GM19238 (cell line): ENCODE data around the gene EML5.

Source experiments
- DNase-seq: peaks from one replicate; pipeline ENCODE4 v3.0.0; 2011; ENCODE audit warnings: low spot score; ENCODE audit not compliant: insufficient read length

Gene EML5

GRCh38 chr14:88727057-88727456, 65.7 kb downstream of the EML5 start:
- DNase-seq = no peak

- DNase-seq = no peak
These were observed 82.0 kb downstream of the EML5 start for GRCh38 chr14:88710709-88711108.

GRCh38 chr14:88707088-88707487, 85.7 kb downstream of the EML5 start:
- no peak for DNase-seq

DNA sequence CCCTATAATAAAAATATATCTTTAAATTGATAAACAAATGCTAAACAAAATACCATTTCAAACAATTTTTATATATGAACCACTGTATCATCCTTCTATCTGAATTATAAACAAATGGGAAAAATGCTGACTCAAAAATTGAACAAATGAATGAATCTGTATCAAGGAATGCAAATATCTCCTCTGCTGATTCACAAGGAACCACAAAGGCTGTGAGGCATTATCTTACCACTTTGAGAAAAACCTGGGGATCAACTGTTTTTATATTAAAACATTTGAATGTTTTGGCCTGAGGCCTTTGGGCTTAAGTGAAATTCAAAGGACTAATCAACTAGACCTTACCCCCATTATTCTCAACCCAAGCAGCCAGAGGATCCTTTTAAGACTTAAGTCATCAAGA, 86.3 kb downstream of the EML5 start:
- DNase-seq = no peak

DNA sequence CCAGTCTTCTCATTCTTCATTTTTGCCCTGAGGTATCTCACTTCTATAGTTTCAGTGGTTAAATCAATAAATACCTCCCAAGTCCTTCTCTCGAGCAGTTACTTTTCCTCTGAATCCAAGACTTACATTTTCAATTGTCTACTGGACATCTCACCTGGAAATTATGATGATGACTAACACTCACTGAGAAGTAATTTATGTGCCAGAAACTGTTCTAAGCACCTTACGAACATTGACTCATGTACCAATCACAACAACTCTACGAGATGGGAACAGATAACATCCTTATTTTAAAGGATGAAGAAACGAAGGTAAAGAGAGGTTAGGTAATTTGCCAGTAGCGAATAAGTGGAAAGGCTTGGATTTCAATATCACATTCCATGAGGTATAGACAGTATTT, 94.1 kb downstream of the EML5 start:
- no peak for DNase-seq

- no peak for DNase-seq
These were observed 96.9 kb downstream of the EML5 start for GRCh38 chr14:88695870-88696269.

DNA sequence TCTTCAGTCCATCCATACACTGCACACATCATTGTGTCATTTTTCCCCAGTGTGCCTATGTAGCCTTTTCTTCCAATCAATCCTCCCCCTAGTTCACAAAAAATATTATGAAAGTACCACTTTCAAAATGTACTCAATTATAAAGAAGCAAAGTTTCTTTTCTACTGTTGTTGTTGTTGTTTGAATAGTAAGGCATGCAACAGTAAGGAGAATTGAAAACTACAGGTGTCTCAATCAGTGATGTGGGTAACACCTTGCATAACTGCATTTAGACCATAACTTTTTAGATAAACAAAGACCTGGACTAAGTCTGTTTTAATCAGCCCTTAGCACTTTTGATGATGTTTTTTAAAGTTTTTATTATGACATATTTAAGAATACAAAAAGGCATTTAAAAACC, 104.4 kb downstream of the EML5 start:
- no peak for DNase-seq

- DNase-seq = no peak
These were observed 109.6 kb downstream of the EML5 start for GRCh38 chr14:88683119-88683518.

DNA sequence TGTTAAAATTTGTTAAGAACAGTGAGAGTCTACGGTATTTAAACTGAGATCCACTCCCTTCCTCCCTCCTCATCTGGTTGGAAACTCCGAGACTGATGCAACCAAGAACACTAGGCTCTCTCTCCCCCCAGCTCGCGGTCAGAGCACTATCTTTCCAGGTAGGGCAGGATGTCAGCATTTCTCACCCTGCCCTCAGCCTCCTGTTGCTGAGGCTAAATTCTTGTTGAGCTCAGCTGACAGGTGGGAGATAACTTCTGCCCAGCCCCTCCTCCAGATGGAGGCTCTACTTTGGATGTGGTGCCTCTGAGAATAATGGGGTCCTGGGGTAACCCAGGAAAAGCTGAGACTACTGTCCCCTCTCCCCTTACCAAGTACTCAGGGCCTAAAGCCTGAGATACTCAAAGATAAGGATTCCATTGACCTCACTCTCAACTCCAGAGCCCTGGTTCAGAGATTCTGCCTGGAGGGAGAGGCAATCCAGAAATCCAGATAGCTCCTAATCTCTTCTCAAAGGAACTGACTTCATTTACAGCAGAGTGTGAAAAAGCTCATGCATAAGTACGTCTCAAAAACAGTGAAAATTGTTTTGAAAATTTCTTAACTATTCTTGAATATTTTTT, 110.1 kb downstream of the EML5 start:
- no peak for DNase-seq

GRCh38 chr14:88681755-88682494, 110.8 kb downstream of the EML5 start:
- DNase-seq = no peak

DNA sequence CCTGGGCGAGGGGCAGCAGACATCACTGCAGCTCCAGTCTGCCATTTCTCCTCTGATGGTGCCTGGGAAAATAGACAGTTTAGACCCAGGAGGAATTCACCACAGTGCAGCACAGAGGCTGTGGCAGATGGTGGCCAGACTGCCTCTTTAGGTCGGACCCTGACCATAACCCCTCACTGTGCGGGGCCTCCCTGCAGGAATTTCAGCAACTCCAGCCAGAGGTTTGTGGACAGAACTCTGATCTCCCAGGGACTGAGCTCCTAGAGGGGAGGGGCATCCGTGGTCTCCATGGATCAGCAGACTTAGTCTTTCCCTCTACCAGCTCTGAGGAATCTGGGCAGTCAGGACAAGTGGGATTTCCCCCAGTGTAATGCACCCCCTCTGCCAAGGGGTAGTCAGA, 123.4 kb downstream of the EML5 start:
- DNase-seq = no peak

DNA sequence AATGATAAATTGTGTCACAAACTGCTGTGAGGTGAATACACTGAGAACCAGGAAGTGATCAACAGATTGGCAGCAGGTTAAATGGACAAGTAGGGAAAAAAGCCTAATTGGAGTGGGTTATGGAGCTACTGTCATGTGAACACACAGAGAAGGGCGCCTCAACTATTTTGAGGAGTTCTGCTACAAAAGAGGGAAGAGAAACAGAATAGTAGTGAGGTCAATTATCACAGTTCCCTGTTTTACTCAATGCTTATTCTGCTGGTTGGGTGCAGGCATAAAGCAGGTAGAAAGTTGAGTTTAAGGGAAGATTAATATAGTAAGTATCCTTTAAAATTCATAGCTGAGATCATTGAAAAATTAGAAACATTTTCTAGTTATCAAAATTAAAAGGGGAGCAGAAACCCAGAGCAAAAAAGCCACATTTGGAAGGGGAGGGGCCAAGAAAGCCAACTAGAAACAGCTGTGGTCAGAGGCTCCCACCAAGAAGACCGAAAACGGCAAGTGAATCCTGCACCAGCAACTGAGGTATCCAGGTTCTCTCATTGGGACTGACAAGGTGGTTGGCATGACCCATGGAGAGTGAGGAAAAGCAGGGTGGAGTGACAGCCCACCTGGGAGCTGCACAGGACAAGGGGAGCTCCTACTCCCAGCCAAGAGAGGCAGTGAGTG, 124.2 kb downstream of the EML5 start:
- no peak for DNase-seq

DNA sequence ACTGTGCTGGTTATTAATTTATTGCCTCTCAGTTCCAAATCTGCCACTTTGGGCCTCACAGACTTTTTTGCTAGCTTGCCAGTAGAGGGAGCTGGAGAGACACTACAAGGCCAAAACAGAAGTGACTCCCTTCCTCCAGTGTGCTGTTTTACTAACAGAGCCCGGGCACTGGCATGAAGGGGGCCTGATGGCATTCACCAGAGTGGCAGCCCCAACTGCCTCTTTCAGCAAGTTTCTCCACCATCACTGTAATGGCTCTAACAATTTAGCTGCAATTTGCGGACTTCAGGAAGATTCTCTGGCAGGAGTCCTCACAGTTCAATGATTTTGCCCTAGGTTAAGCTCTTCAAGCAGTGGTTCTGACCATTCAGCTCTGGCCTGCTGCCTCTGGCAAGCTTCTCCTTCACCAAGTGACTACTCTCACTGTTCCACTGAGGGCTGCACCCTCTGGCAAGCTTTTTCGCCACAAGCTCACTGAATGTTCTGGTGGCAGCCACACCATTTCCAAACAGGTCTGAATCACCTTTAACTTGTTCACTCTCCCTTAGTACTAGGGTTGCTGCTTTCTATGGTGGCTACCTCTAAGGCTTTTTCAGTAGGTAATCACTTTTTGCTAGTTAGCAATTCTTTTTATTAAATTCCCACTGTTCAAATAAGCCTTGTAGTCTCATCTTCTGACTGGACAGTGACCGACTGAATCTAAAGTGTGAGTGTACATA, 125.0 kb downstream of the EML5 start:
- DNase-seq = peak; percentile 37

GRCh38 chr14:88660056-88660455, 132.7 kb downstream of the EML5 start:
- no peak for DNase-seq

GRCh38 chr14:88639221-88639620, 153.5 kb downstream of the EML5 start:
- DNase-seq = no peak

DNA sequence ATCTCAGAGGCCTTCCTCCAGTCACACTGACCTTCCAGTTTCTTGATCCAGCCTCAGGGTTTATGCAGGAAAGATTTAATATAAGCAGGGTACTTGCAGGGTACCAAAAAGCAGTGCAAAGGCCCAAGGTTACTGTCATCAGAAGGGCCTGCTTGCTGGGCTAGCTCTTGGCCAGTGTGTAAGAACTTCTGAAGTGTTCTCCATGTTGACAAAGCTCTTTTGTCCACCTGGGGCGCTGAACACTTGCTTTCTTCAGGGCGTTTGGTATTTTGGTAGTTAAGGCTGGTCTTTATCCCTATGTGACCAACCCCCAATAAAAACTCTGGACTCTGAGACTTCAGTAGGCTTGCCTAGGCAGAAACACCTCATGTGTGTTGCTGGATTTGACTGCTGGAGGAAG, 160.2 kb downstream of the EML5 start:
- no peak for DNase-seq

GRCh38 chr14:88631091-88631490, 161.7 kb downstream of the EML5 start:
- DNase-seq = no peak

DNA sequence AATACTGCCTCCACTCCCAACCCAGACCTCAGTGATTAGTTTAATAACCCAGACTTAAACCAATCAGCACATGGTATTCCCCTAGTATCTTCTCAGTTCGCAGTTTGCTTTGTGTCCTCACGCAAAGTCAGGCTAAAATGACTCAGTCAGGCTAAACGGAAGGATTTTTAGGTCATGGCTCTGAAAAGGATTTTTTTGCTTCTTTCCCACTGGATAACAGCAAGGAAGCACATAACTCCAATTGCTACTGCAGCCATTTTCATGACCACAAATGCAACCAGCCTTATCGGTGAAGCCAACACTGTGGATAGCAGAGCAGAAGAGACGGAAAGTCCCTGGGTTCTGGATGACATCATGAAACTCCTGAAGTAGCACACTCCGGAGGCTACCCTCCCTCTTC, 162.2 kb downstream of the EML5 start:
- no peak for DNase-seq

GRCh38 chr14:88628462-88628861, 164.3 kb downstream of the EML5 start:
- DNase-seq = no peak

- no peak for DNase-seq
These were observed 164.7 kb downstream of the EML5 start for GRCh38 chr14:88628033-88628432.

GRCh38 chr14:88625671-88626070, 167.1 kb downstream of the EML5 start:
- no peak for DNase-seq

DNA sequence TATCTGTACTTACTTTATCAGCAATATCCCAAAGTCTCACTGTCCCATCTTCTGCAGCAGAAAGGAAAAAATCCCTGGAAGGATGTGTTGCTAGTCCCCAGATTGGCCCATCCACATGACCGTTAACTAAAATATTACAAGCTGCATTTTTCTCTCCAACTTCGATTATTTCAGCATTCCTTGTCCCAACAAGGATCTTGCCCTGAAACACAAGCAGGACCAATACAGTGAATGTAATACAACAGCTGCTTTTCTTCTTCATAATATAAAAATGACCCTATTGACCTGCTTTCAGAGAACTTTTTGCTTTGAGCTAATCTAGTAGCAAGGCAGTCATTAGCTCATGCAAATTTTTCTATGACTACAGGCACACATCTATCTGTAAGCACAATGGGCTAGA, 171.7 kb downstream of the EML5 start:
- no peak for DNase-seq
